K562 (cell line): ENCODE results near the gene LPXN. TPM values are rescaled to one million over a fixed set of nuclear protein-coding genes. Genes with fewer than 3 reads are reported as not detected.

Experiments used
- ATAC-seq: fragments of 200-7000 bp; cut with Tn5 transposase; 3 replicates; pipeline ENCODE4 v1.9.1; 2020; ENCODE audit warnings: moderate library complexity
- Bru-seq: library from RNA; stranded (reverse); fragments of 400-500 nt; gene quantifications from one replicate; lab custom pipeline; 2021; lab: Mats Ljungman, UMichigan
- BruChase-seq, 2 experiments: library from RNA; stranded (reverse); fragments of 400-500 nt; gene quantifications; one replicate each; lab custom pipeline; 2021; lab: Mats Ljungman, UMichigan
- BruUV-seq: library from RNA; stranded (reverse); fragments of 400-500 nt; replicated peaks from 2 replicates; lab custom pipeline; 2021; lab: Mats Ljungman, UMichigan
- CTCF ChIA-PET: fragments of 300-600 bp; formaldehyde crosslinking; extraction: SDS; loops from one replicate; lab custom pipeline; 2021; ENCODE audit warnings: low intra/inter-chr PET ratio; lab: Yijun Ruan, JAX
- POLR2A ChIA-PET: fragments of 300-600, 350-650 bp; sonication (Branson Sonifier 250); formaldehyde crosslinking; extraction: SDS; loops from one replicate; lab custom pipeline; 2021; ENCODE audit warnings: antibody characterized with exemption, inconsistent platforms; lab: Yijun Ruan, JAX
- DNase-seq, 4 experiments: peaks; one replicate each; pipeline versions ENCODE4 v3.0.0 to v3.0.0-alpha.2; 2011 to 2018; ENCODE audit warnings: low spot score in 3 of 4, mixed read lengths in 3 of 4; ENCODE audit errors: extremely low read depth in 1 of 4
- FAIRE-seq: peaks from 2 replicates; lab custom pipeline; 2011; peaks lifted over from hg19 to GRCh38; lab: Jason Lieb, UNC
- H2AFZ ChIP-seq: 2 replicates; pipeline ENCODE4 v1.6.0; 2011; ENCODE audit warnings: low read depth, low read length, control low read depth, inconsistent platforms
- H3K27ac ChIP-seq: fragments of 200-600 bp; 3 replicates; pipeline ENCODE4 v1.8.0; 2011; ENCODE audit warnings: low read depth, mild to moderate bottlenecking, control low read depth, inconsistent platforms, low read length, moderate library complexity, mixed read lengths; ENCODE audit errors: extremely low read depth
- H3K27me3 ChIP-seq, 2 experiments: fragments of 300-600 bp in 1 of 2; 2 replicates in 1 of 2; 3 replicates in 1 of 2; pipeline versions ENCODE4 v1.6.0 to v1.8.0; 2011; ENCODE audit warnings: inconsistent platforms in 2 of 2, low read length in 2 of 2, mild to moderate bottlenecking in 1 of 2, mixed read lengths in 1 of 2, moderate library complexity in 1 of 2; ENCODE audit not compliant: control insufficient read depth in 2 of 2, insufficient read depth in 2 of 2
- H3K36me3 ChIP-seq: fragments of 300-600 bp; 3 replicates; pipeline ENCODE4 v1.8.0; 2011; ENCODE audit warnings: mild to moderate bottlenecking, low read length, inconsistent platforms; ENCODE audit not compliant: control insufficient read depth, insufficient read depth
- H3K4me1 ChIP-seq, 2 experiments: fragments of 200-600 bp in 1 of 2; replicated peaks in 1 of 2; 2 replicates in 1 of 2; 3 replicates in 1 of 2; pipeline versions ENCODE4 v1.5.1 to v1.8.0; 2011; ENCODE audit warnings: inconsistent platforms in 2 of 2, low read length in 2 of 2, mild to moderate bottlenecking in 1 of 2, mixed read lengths in 1 of 2, moderate library complexity in 1 of 2; ENCODE audit not compliant: control insufficient read depth in 2 of 2, insufficient read depth in 2 of 2
- H3K4me2 ChIP-seq: 2 replicates; pipeline ENCODE4 v1.6.1; 2011; ENCODE audit warnings: low read length, control low read depth, inconsistent platforms, mixed read lengths; ENCODE audit not compliant: insufficient read depth
- H3K4me3 ChIP-seq: fragments of 200-600 bp; sonication (generic), shearing (Covaris generic); 2 replicates; pipeline ENCODE4 v1.5.1; 2016; ENCODE audit warnings: control low read depth, inconsistent platforms
- H3K79me2 ChIP-seq: fragments of 200-600 bp; 3 replicates; pipeline ENCODE4 v1.8.0; 2011; ENCODE audit warnings: low read length, inconsistent platforms; ENCODE audit not compliant: control insufficient read depth, insufficient read depth
- H3K9ac ChIP-seq, 2 experiments: 2 replicates each; pipeline versions ENCODE4 v1.6.0 to v1.6.1; 2011; ENCODE audit warnings: low read depth in 2 of 2, low read length in 2 of 2, control low read depth in 1 of 2, inconsistent platforms in 1 of 2, mild to moderate bottlenecking in 1 of 2, mixed read lengths in 1 of 2; ENCODE audit not compliant: insufficient read depth in 1 of 2
- H3K9me1 ChIP-seq: one replicate; pipeline ENCODE4 v1.6.0; 2011; ENCODE audit warnings: inconsistent platforms, mild to moderate bottlenecking, low read length, moderate library complexity; ENCODE audit not compliant: control insufficient read depth, insufficient read depth
- H3K9me3 ChIP-seq: replicated peaks from 2 replicates; pipeline ENCODE4 v1.5.1; 2011; ENCODE audit warnings: low read depth, low read length, inconsistent platforms; ENCODE audit not compliant: control insufficient read depth, insufficient read depth
- H4K20me1 ChIP-seq: replicated peaks from 2 replicates; pipeline ENCODE4 v1.6.1; 2011; ENCODE audit warnings: low read length, inconsistent platforms, mixed read lengths; ENCODE audit not compliant: control insufficient read depth, insufficient read depth
- CREBBP ChIP-seq: IDR thresholded peaks from one replicate; pipeline ENCODE4 v1.6.1; 2012; ENCODE audit warnings: low read depth, mild to moderate bottlenecking, control low read depth, inconsistent platforms, low read length
- CTBP1 ChIP-seq: fragments of 450-650 bp; IDR thresholded peaks from 2 replicates; pipeline ENCODE4 v1.6.1; 2016; ENCODE audit warnings: borderline replicate concordance
- CXXC5 ChIP-seq: fragments of 250-450 bp; sonication (Bioruptor Pico); IDR thresholded peaks from 2 replicates; pipeline ENCODE4 v1.8.0; 2022; ENCODE audit warnings: inconsistent platforms, mild to moderate bottlenecking, moderate library complexity
- EP300 ChIP-seq: IDR thresholded peaks from 2 replicates; pipeline ENCODE4 v1.6.1; 2012; ENCODE audit warnings: low read length, improper control_type of control experiment
- KLF13 ChIP-seq: fragments of 450-650 bp; IDR thresholded peaks from 2 replicates; pipeline ENCODE4 v1.6.1; 2016; ENCODE audit warnings: missing genetic modification characterization, low read depth, mild to moderate bottlenecking, missing compliant biosample characterization, moderate library complexity, borderline replicate concordance
- PHTF2 ChIP-seq: fragments of 250-450 bp; sonication (Bioruptor Pico); IDR thresholded peaks from 2 replicates; pipeline ENCODE4 v1.5.0; 2021; ENCODE audit warnings: mild to moderate bottlenecking
- RBM34 ChIP-seq: fragments of 200-400 bp; formaldehyde crosslinking; IDR thresholded peaks from 2 replicates; pipeline ENCODE4 v1.6.1; 2018; ENCODE audit warnings: low read length, borderline replicate concordance; ENCODE audit not compliant: insufficient read depth
- ZNF197 ChIP-seq: fragments of 200-800 bp; sonication (Bioruptor generic); IDR thresholded peaks from 2 replicates; pipeline ENCODE4 v1.6.1; 2016; ENCODE audit warnings: low read depth, missing genetic modification characterization, missing compliant biosample characterization
- ZNF766 ChIP-seq: fragments of 200-800 bp; sonication (Bioruptor generic); conservative IDR thresholded peaks from 2 replicates; pipeline ENCODE4 v1.6.1; 2016; ENCODE audit warnings: missing genetic modification characterization, missing compliant biosample characterization
- WGBS: fragments of 100-300 bp; shearing (Covaris generic); methylation state at CpG from one replicate; pipeline ENCODE4 v1.1.6; 2016; ENCODE audit warnings: low coverage, mixed read lengths; ENCODE audit not compliant: insufficient coverage; ENCODE audit errors: missing lambda C conversion rate; 5-methylcytosine and 5-hydroxymethylcytosine counted together
- in situ Hi-C: fragments of 300-500 bp; cut with MboI; formaldehyde crosslinking; loops from 4 replicates; pipeline ENCODE4 v1.15.0; 2018; ENCODE audit warnings: inconsistent platforms, mixed read lengths
- intact Hi-C: fragments of 100-400 bp; cut with micrococcal nuclease; formaldehyde crosslinking; loops from 2 replicates; pipeline ENCODE4 v1.14.2; 2022
- long read RNA-seq, 3 experiments: library from polyadenylated mRNA in 2 of 3; library from RNA in 1 of 3; unstranded in 2 of 3; stranded (forward) in 1 of 3; transcript quantifications; one replicate each; pipeline ENCODE4 v2.0.0, GENCODE V29; 2019 to 2022
- polyA minus RNA-seq, 3 experiments: library from RNA; depleted of rRNA, polyadenylated mRNA; stranded (reverse); fragments of >200 nt; gene quantifications; 2 replicates each; pipeline ENCODE4 v1.2.3, GENCODE V29; 2011
- polyA plus RNA-seq, 8 experiments: library from polyadenylated mRNA; depleted of rRNA in 4 of 8; stranded (reverse) in 5 of 8; unstranded in 3 of 8; fragments of >200 nt; fragmentation: Nextera tagmentation in 2 of 8; fragmentation: Illumina TruSeq in 1 of 8; extraction: Ambion mirVana in 2 of 8; extraction: Trizol in 1 of 8; gene quantifications; 2 replicates each; pipeline versions ENCODE4 v1.2.1 to v1.2.3, GENCODE V29; 2011 to 2014; ENCODE audit warnings: inconsistent platforms in 1 of 8, missing spikeins in 1 of 8
- total RNA-seq, 7 experiments: library from RNA; depleted of rRNA in 6 of 7; stranded (reverse); fragments of >200 nt in 6 of 7; fragmentation: Illumina TruSeq in 2 of 7; extraction: Trizol in 2 of 7; gene quantifications; 2 replicates each; pipeline versions ENCODE4 v1.2.1 to v1.2.3, GENCODE V29; 2011 to 2021; ENCODE audit warnings: low replicate concordance in 1 of 7
- TF ChIP-seq, protein P1 (sequence below): sonication (generic); formaldehyde crosslinking; IDR thresholded peaks from 2 replicates; pipeline ENCODE4 v1.8.0; 2022; ENCODE audit warnings: mild to moderate bottlenecking, low read depth, missing genetic modification reagents
- TF ChIP-seq, protein P2 (sequence below): fragments of 450-650 bp; IDR thresholded peaks from 2 replicates; pipeline ENCODE4 v1.6.1; 2016; ENCODE audit warnings: antibody characterized with exemption
- TF ChIP-seq, protein P3 (sequence below), 2 experiments: IDR thresholded peaks; 2 replicates each; pipeline ENCODE4 v1.6.1; 2011; ENCODE audit warnings: borderline replicate concordance in 1 of 2, control low read depth in 1 of 2, low read depth in 1 of 2, low read length in 1 of 2, mild to moderate bottlenecking in 1 of 2, mixed read lengths in 1 of 2, moderate library complexity in 1 of 2; ENCODE audit not compliant: insufficient read depth in 1 of 2, insufficient read length in 1 of 2, poor library complexity in 1 of 2, severe bottlenecking in 1 of 2; ENCODE audit errors: extremely low read depth in 1 of 2

LPXN gene
- total RNA-seq (2011; cell fraction: chromatin; rRNA removed; ENCODE audit: low replicate concordance), result 3.4 and 7.0 TPM in 2 replicates
- 3.0 and 3.6 TPM in 2 replicates for total RNA-seq (2011; cell fraction: nucleolus; rRNA removed)
- 3.1 and 3.7 TPM in 2 replicates for total RNA-seq (2011; cell fraction: nucleoplasm; rRNA removed)
- 0.73 and 0.94 TPM in 2 replicates for total RNA-seq (2014; rRNA removed)
- total RNA-seq (2014; rRNA removed; fragmentation: Illumina TruSeq; extraction: Trizol), result 1.3 and 1.7 TPM in 2 replicates
- 2.0 and 2.4 TPM in 2 replicates for total RNA-seq (2015; rRNA removed; fragmentation: Illumina TruSeq; extraction: Trizol)
- total RNA-seq (2021), result 1.7 and 1.8 TPM in 2 replicates
- 2.7 and 3.1 TPM in 2 replicates for polyA plus RNA-seq (2011; rRNA removed)
- polyA plus RNA-seq (2011; cell fraction: cytosol; rRNA removed), result 1.6 and 2.5 TPM in 2 replicates
- polyA plus RNA-seq (2011; cell fraction: nucleus; rRNA removed), result 6.8 and 7.3 TPM in 2 replicates
- polyA plus RNA-seq (2012), result 1.7 and 3.7 TPM in 2 replicates
- polyA plus RNA-seq (2014; fragmentation: Illumina TruSeq; extraction: Trizol), result 2.0 and 2.2 TPM in 2 replicates
- polyA plus RNA-seq (2014; fragmentation: Nextera tagmentation; extraction: Ambion mirVana), result 1 to 10 TPM; 2.0 to 3.1 TPM
- 1.1 and 2.2 TPM in 2 replicates for polyA plus RNA-seq (2014; rRNA removed)
- polyA minus RNA-seq (2011; rRNA and poly(A)+ RNA removed), result 2.2 and 2.8 TPM in 2 replicates
- polyA minus RNA-seq (2011; cell fraction: cytosol; rRNA and poly(A)+ RNA removed), result 1.0 TPM in 1 of 2 replicates, not detected in the other
- polyA minus RNA-seq (2011; cell fraction: nucleus; rRNA and poly(A)+ RNA removed), result 3.1 and 5.0 TPM in 2 replicates
- percentile 52 among the genes with signal in this experiment for Bru-seq, nascent RNA
- percentile 54 among the genes with signal in this experiment for BruChase-seq, experiment 1, labeled RNA remaining after a 2-hour chase
- BruChase-seq, experiment 2, labeled RNA remaining after a 6-hour chase, result percentile 54 among the genes with signal in this experiment
- long read RNA-seq, experiment 1, partial matches to known transcripts, result 0 of 4 reads
- long read RNA-seq, experiment 1, other reads (novel, unspliced or antisense), result 3 of 4 reads
- long read RNA-seq, experiment 2, partial matches to known transcripts, result 0 of 3 reads
- long read RNA-seq, experiment 2, other reads (novel, unspliced or antisense), result 1 of 3 reads
- long read RNA-seq, experiment 3, partial matches to known transcripts, result 0 of 3 reads
- long read RNA-seq, experiment 3, other reads (novel, unspliced or antisense), result 2 of 3 reads

DNA sequence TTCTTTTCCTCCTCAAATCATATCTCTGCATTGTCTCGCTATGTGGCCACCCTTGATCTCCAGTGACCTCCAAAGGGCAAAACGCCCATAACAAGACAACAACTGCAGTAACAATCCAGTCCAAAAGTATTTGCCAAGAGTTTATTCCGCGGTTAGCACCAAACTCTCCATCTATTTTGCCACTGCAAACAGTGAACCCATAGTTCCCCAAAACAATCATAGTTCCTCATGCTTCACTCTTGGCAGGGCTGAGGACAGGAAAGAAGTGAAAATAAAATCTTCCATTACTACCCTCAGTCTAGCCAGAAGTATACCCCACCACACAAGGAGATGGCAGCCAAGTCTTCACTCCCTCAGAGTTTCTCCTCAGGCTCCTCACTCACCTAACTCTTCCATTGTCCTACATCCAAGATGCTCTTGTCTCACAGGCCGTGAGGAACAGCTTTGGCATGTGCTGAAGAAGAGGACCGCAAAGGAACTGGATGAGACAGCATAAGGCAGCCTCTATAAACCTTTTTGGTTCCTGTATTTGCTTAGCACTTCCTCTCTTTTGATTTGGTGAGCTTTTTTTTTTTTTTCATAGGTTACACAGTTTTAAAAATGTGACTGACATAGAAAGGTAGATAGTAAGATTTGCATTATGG is at the start of gene LPXN:
Gene LPXN, minus strand, starts transcription at position 480 of the 644 bp plus-strand sequence. Its CDS starts 84 bp downstream, at position 396.
- H2AFZ ChIP-seq, result peak within 1 kb of the TSS; percentile 44
- no peaks in the 10 kb centered on the region; the same call in 1 of the 2 replicates for H4K20me1 ChIP-seq
- no peak for FAIRE-seq
- H3K79me2 ChIP-seq, result peaks cover 39% of the 10 kb centered on the region
- no peaks in the 10 kb centered on the region for H3K9me1 ChIP-seq
- intact Hi-C loops (loop anchor here (5.0 to 10.0 kb wide), 2 partner anchors 197 to 569 kb away; partner anchors contain the start of gene FAM111A), in situ Hi-C loops (no loop called here)
- no peaks in the 10 kb centered on the region for H3K27me3 ChIP-seq
- no TSS peak for BruUV-seq
- WGBS, result 62% methylated on average over 6 of the region's 6 CpGs
- POLR2A ChIA-PET, result interaction anchor here (0.6 to 0.8 kb wide), 4 partner anchors 56 to 349 kb away, joined by 3 to 4 read pairs (median 3); no protein-coding TSS in a partner anchor
- H3K36me3 ChIP-seq, result peaks cover 5% of the 10 kb centered on the region; the same call in 2 of the 3 replicates
- DNase-seq, result no peak
- peak within 1 kb of the TSS; percentile 99 for H3K27ac ChIP-seq
- H3K4me1 ChIP-seq, result peaks cover 9 to 22% of the 10 kb centered on the region in 2 experiments
- CTCF ChIA-PET, result interaction anchor here (3.0 kb wide), 1 partner anchor 213 kb away, joined by 15 read pairs; no protein-coding TSS in a partner anchor
- H3K9me3 ChIP-seq, result no peaks in the 10 kb centered on the region
- peak within 1 kb of the TSS; percentile 87 to 99; a peak in 3 of 4 replicates for H3K9ac ChIP-seq
- H3K4me3 ChIP-seq, result peak within 1 kb of the TSS; percentile 63
- no peak for ATAC-seq
- peak within 1 kb of the TSS; percentile 87 for H3K4me2 ChIP-seq
- TF ChIP-seq RBM34 (no peak), ZNF766 (CRISPR knock-in tag) (no peak), EP300 (no peak), PHTF2 (CRISPR knock-in tag) (no peak), ZNF197 (no peak), CREBBP (no peak), CTBP1 (0 out of 2 replicates have a peak, but pooled peaks have one; percentile 26), CXXC5 (CRISPR knock-in tag) (no peak), KLF13 (no peak)
- TF ChIP-seq, protein P1, sequence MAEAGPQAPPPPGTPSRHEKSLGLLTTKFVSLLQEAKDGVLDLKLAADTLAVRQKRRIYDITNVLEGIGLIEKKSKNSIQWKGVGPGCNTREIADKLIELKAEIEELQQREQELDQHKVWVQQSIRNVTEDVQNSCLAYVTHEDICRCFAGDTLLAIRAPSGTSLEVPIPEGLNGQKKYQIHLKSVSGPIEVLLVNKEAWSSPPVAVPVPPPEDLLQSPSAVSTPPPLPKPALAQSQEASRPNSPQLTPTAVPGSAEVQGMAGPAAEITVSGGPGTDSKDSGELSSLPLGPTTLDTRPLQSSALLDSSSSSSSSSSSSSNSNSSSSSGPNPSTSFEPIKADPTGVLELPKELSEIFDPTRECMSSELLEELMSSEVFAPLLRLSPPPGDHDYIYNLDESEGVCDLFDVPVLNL (CRISPR knock-in tag), result no peak
- TF ChIP-seq, protein P2, sequence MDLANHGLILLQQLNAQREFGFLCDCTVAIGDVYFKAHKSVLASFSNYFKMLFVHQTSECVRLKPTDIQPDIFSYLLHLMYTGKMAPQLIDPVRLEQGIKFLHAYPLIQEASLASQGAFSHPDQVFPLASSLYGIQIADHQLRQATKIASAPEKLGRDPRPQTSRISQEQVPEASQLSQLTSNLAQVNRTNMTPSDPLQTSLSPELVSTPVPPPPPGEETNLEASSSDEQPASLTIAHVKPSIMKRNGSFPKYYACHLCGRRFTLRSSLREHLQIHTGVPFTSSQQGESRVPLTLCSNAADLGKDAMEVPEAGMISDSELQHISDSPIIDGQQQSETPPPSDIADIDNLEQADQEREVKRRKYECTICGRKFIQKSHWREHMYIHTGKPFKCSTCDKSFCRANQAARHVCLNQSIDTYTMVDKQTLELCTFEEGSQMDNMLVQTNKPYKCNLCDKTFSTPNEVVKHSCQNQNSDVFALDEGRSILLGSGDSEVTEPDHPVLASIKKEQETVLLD, result no peak
- TF ChIP-seq, protein P3, sequence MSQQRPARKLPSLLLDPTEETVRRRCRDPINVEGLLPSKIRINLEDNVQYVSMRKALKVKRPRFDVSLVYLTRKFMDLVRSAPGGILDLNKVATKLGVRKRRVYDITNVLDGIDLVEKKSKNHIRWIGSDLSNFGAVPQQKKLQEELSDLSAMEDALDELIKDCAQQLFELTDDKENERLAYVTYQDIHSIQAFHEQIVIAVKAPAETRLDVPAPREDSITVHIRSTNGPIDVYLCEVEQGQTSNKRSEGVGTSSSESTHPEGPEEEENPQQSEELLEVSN (IDR thresholded peaks at IDR 0.05; ENCODE audit: borderline replicate concordance in 1 of 2, extremely low read depth in 1 of 2, insufficient read depth in 1 of 2, insufficient read length in 1 of 2, low read depth in 1 of 2, low read length in 1 of 2, poor library complexity in 1 of 2, severe bottlenecking in 1 of 2), result no peak
